Aorta (tissue), 5 donors: ENCODE data around the gene SECISBP2. TPM values are rescaled to one million over a fixed set of nuclear protein-coding genes. Genes with fewer than 3 reads are reported as not detected.

Experiments used
- ATAC-seq: fragments of 200-7000 bp; cut with Tn5 transposase; one replicate; pipeline ENCODE4 v1.9.1; 2022; ENCODE audit warnings: moderate library complexity; ENCODE audit not compliant: low FRiP score
- DNase-seq, 2 donors: peaks; one replicate each; pipeline ENCODE4 v3.0.0-alpha.2; 2020
- H3K27ac ChIP-seq, 2 donors: one replicate each; pipeline ENCODE4 v1.5.1; 2013; ENCODE audit warnings: low read length in 2 of 2, mild to moderate bottlenecking in 2 of 2, moderate library complexity in 2 of 2, control low read depth in 1 of 2, inconsistent platforms in 1 of 2, low read depth in 1 of 2
- H3K27me3 ChIP-seq, 2 donors: one replicate each; pipeline ENCODE4 v1.6.1; 2013; ENCODE audit warnings: control low read depth in 1 of 2, low read length in 1 of 2, mild to moderate bottlenecking in 1 of 2, moderate library complexity in 1 of 2; ENCODE audit not compliant: insufficient read depth in 2 of 2, control insufficient read depth in 1 of 2
- H3K36me3 ChIP-seq, 2 donors: one replicate each; pipeline ENCODE4 v1.6.1; 2013; ENCODE audit warnings: control low read depth in 1 of 2, low read length in 1 of 2, mild to moderate bottlenecking in 1 of 2; ENCODE audit not compliant: insufficient read depth in 2 of 2, control insufficient read depth in 1 of 2
- H3K4me1 ChIP-seq, 2 donors: one replicate each; pipeline ENCODE4 v1.6.1; 2013; ENCODE audit warnings: low read length in 2 of 2, control low read depth in 1 of 2, mild to moderate bottlenecking in 1 of 2, moderate library complexity in 1 of 2; ENCODE audit not compliant: insufficient read depth in 2 of 2, control insufficient read depth in 1 of 2
- H3K4me3 ChIP-seq, 2 donors: one replicate each; pipeline ENCODE4 v1.5.1; 2013; ENCODE audit warnings: low read length in 2 of 2, control low read depth in 1 of 2, mild to moderate bottlenecking in 1 of 2
- H3K9me3 ChIP-seq: one replicate; pipeline ENCODE4 v1.6.1; 2013; ENCODE audit warnings: mild to moderate bottlenecking, low read length; ENCODE audit not compliant: control insufficient read depth
- WGBS, 2 donors: extraction: QIAGEN DNeasy Blood & Tissue Kit; methylation state at CpG; one replicate each; pipeline ENCODE4 v1.1.7; 2013; 5-methylcytosine and 5-hydroxymethylcytosine counted together
- intact Hi-C, 2 donors: fragments of 100-400 bp; cut with DNase I; formaldehyde crosslinking; loops; one replicate each; pipeline versions ENCODE4 v1.14.2 to v1.15.0; 2022
- microRNA-seq, 2 donors: library from miRNA; unstranded; fragments of <30 nt; microRNA quantifications; one replicate each; pipeline ENCODE4 v1.2.0, GENCODE V29; 2020
- polyA plus RNA-seq, 2 donors: library from polyadenylated mRNA; stranded (reverse); fragments of 200-250 nt; gene quantifications; one replicate each; pipeline ENCODE4 v1.2.3, GENCODE V29; 2013
- total RNA-seq, 2 donors: library from RNA; stranded (reverse); fragmentation: NEBNext Ultra II Directional; extraction: Animal tissue kit (Norgen Biotek cat#: 25700); gene quantifications; one replicate each; pipeline ENCODE4 v1.2.1, GENCODE V29; 2021
- donor health status: healthy with polysubstance abuse.
- donor health status: Bipolar disorder and iron deficiency.
- donor health status: DM: no; HTN: no; CAD: no.
- donor health status: DM: no; HTN: no; CAD: no.
- donor health status: DM: yes; HTN: yes; CAD: no.

The SECISBP2 gene
- total and polyA plus RNA-seq, 4 donors = 7.0 to 49.0 (median 38.6) TPM

- intact Hi-C loops = no loop called here
- no peak for ATAC-seq
- H3K4me3 ChIP-seq = no peak overlapping the region
- no peaks in the 10 kb centered on the region for H3K9me3 ChIP-seq
- 86 to 91% methylated on average over 11 of the region's 11 CpGs for WGBS, 2 donors
- H3K36me3 ChIP-seq = peaks cover 0 to 5% of the 10 kb centered on the region in 2 donors
- H3K27me3 ChIP-seq = no peaks in the 10 kb centered on the region
- no peak overlapping the region for H3K27ac ChIP-seq
- no peaks in the 10 kb centered on the region for H3K4me1 ChIP-seq
- DNase-seq = peak in 1 of 2 donors; percentile 5
Measured at GRCh38 chr9:89404074-89404473, 85.8 kb downstream of the SECISBP2 start.

- Histone ChIP-seq H3K9me3 (no peaks in the 10 kb centered on the region), H3K27ac (no peak overlapping the region), H3K36me3 (peaks cover 0 to 5% of the 10 kb centered on the region in 2 donors), H3K27me3 (no peaks in the 10 kb centered on the region), H3K4me3 (no peak overlapping the region), H3K4me1 (no peaks in the 10 kb centered on the region)
- 69 to 74% methylated on average over 11 of the region's 11 CpGs for WGBS, 2 donors
- ATAC-seq (no peak), DNase-seq (peak in 1 of 2 donors; percentile 69)
- intact Hi-C loops = no loop called here
Measured at GRCh38 chr9:89405826-89406225, 87.5 kb downstream of the SECISBP2 start.

GRCh38 chr9:89407070-89407469, 88.8 kb downstream of the SECISBP2 start:
- intact Hi-C loops = no loop called here
- H3K4me1 ChIP-seq = no peaks in the 10 kb centered on the region

GRCh38 chr9:89408628-89409101, 90.4 kb downstream of the SECISBP2 start:
- peak; percentile 12 for ATAC-seq
- intact Hi-C loops = no loop called here

More at GRCh38 chr9:89407070-89407469, 88.8 kb downstream of the SECISBP2 start:
- H3K4me3 ChIP-seq = no peak overlapping the region
- no peaks in the 10 kb centered on the region for H3K9me3 ChIP-seq
- H3K27me3 ChIP-seq = no peaks in the 10 kb centered on the region
- ATAC-seq = no peak
- peaks cover 0 to 5% of the 10 kb centered on the region in 2 donors for H3K36me3 ChIP-seq
- WGBS, 2 donors = 6 to 8% methylated on average over 2 of the region's 2 CpGs
- no peak for DNase-seq
- no peak overlapping the region for H3K27ac ChIP-seq

More at GRCh38 chr9:89408628-89409101, 90.4 kb downstream of the SECISBP2 start:
- 81 to 86% methylated on average over 12 of the region's 12 CpGs for WGBS, 2 donors
- Histone ChIP-seq H3K27ac (no peak overlapping the region), H3K4me1 (no peaks in the 10 kb centered on the region), H3K4me3 (no peak overlapping the region), H3K9me3 (no peaks in the 10 kb centered on the region), H3K27me3 (no peaks in the 10 kb centered on the region), H3K36me3 (no peaks in the 10 kb centered on the region)
- DNase-seq = no peak

Small RNA genes within 50 kb of the gene (microRNA-seq; reads per million reads assigned to microRNA genes)
- gene MIR3153 = 0 reads per million in 2 donors

Other genes with a start within 250 kb of the SECISBP2 start
- gene SHC3, start 139.7 kb upstream of the SECISBP2 start, total RNA-seq = 1 to 10 TPM; 1.1 to 6.9 TPM
- gene SHC3, start 139.7 kb upstream of the SECISBP2 start, polyA plus RNA-seq = under 1 TPM in 1 of 2 donors, not detected in 1; 0.10 TPM
- 1 to 10 TPM; 5.4 to 8.9 TPM for gene CKS2, start 7.3 kb upstream of the SECISBP2 start, total RNA-seq
- gene CKS2, start 7.3 kb upstream of the SECISBP2 start, polyA plus RNA-seq = 10 to 100 TPM in 1 of 2 donors, 1 to 10 TPM in 1; 5.7 to 14.9 TPM
- 10 to 100 TPM; 24.7 to 26.2 TPM for gene SEMA4D, start 179.6 kb downstream of the SECISBP2 start, total RNA-seq
- gene SEMA4D, start 179.6 kb downstream of the SECISBP2 start, polyA plus RNA-seq = 1 to 10 TPM; 1.4 to 2.4 TPM